GM18507 (cell line): Measurements from ENCODE around the gene LIMD2.

Experiments used
- DNase-seq: peaks from one replicate; pipeline ENCODE4 v3.0.0; 2011; ENCODE audit warnings: low read depth; ENCODE audit not compliant: insufficient read length; ENCODE audit errors: extremely low spot score
- FAIRE-seq: peaks from 2 replicates; lab custom pipeline; 2011; peaks lifted over from hg19 to GRCh38; lab: Jason Lieb, UNC

Gene LIMD2

DNA sequence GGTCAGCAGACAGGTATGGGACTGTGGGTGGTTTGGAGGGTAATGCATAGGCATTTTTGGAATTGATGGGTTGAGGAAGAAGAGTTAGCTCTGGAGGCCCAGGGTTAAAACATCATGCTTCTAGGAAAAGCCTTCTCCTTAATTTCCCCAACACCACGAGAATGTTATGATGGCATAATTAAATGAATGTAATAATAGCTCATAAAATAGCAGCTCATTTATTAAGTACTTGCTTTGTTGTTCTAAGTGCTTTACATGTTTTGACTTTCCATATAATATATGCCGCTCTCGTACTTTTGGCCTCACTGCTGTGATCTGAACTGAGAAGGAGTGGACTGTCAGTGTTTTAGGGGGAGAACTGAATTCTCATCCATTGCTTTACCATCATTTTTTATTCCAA lies 14.3 kb downstream of the LIMD2 start:
- no peak for FAIRE-seq

DNA sequence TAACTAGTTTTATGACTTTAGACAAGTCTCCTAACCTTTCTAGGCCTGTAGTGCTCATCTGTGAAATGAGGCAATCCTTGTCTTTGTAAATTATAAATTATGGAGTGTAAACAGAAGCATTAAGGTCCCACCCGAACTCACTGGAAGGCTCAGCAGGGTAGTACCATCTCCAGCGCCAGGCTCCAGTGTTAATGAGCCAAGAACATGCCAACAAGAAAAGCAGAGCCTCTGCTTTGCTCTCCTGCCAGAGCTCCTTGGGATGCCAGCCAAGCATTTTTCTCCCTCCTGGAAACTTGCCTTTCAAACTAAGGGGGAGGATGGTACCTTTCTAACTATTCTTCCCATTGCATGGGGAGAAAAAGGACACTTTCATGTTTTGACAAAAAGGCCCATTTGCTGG lies 14.9 kb downstream of the LIMD2 start:
- DNase-seq = no peak
- FAIRE-seq = no peak

More for the DNA sequence above, 14.3 kb downstream of the LIMD2 start:
- DNase-seq = no peak

DNA sequence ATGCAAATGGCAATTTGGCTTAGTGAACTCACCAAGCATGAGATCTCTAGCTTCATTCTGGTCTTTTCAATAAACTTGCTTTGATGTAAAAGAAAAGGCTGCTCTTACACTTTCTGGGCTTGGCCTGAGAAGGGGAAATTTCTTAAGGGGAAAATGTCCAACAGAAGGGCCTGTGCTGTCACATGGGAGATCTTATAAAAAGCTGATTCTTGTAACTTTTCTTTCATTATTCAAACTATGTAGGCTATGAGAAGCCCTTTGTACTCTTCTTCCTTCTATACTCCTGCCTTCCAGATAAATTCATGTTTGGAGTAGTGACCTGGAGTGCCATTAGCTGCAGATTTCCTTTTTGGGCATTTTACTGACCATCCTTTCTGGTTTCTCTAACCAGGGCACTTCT lies 16.9 kb downstream of the LIMD2 start:
- DNase-seq = no peak
- FAIRE-seq = no peak

DNA sequence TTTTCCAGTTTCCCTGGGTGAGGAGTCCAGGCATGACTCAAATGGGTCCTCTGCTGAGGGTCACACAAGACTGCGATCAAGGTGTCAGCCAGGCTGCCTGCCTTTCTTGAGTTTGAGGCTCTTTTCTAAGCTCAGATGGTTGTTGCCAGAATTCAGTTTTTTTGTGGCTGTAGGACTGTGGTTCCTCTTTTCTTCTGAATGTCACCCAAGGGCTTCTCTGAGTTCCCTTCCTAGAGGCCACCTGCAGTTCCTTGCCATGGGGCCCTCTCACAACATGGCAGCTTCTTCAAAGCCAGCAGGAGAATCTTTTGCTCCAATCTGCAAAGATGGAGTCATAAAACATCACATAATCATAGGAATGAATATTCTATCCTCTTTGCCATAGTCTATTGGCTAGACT lies 17.5 kb downstream of the LIMD2 start:
- DNase-seq (no peak), FAIRE-seq (no peak)

DNA sequence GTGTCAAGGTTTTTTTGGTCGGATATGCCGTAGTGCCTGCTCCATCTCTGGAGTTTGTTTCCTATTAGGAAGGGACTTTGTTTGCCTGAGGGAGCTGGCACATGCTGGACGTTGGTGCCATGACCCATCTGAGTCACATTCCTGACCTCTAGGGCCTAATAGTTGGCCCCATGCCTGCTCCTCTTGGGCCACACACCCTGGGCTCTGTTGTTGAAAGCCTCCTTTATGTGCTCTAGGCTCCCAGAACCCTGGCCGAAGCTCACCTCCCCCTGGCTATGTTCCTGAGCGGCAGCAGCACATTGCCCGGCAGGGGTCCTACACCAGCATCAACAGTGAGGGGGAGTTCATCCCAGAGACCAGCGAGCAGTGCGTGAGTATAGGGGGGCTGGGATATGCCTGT lies 18.4 kb downstream of the LIMD2 start:
- DNase-seq (no peak), FAIRE-seq (no peak)

DNA sequence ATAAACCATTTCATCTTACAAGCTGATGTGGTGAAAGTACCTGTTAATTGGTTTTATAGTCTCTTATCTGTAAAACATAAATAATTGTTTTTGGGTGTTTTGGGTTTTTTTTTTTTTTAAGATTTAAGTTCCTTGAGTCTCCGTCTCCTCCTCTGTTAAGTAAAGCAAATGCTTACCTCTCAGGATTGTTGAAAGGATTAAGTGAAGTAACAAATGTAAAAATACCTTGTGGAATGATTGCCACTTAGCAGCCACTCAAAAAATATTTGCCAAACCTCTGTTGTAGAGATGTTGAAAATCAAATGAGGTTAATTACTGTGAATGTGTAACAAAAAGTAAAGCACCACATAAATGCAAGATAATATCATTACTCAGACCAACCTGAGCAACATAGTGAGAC lies 19.2 kb downstream of the LIMD2 start:
- FAIRE-seq = no peak
- no peak for DNase-seq

DNA sequence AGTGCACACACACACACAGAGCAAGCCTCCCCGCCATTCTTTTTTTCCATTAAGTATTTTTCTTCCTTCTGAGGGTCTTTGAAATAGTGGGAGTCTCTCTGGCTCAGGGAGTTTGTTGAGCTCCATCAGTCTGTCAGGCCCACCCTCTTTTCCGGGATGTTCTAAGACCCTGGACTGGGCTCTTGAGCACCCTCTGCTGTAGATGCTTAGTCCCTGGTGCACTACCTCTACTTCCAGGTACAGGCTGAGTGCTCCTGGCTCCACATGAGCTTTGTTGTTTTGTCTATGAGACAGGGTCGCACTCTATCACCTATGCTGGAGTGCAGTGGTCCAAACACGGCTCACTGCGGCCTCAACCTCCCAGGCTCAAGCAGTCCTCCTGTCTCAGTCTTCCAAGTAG lies 20.7 kb downstream of the LIMD2 start:
- no peak for DNase-seq
- no peak for FAIRE-seq

DNA sequence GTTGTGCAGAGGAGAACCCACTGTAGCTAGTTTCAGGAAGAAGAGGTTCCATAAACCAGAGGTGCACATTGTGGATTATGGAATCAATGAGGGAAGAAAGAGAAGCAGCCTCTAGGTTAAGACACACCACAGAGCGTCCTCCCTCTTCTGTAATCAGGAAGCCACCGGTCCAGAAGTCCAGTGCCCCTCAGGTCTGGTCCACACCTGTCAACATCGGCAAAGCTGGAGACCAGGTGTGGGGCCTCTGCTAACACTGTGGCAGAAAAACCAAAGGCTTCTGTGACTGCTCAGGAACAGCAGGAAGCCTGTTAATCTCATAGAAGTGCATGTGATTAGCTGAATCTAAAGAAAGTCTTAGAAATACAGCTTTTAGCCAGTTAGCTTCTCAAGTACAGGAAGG lies 23.3 kb downstream of the LIMD2 start:
- FAIRE-seq (no peak), DNase-seq (no peak)

DNA sequence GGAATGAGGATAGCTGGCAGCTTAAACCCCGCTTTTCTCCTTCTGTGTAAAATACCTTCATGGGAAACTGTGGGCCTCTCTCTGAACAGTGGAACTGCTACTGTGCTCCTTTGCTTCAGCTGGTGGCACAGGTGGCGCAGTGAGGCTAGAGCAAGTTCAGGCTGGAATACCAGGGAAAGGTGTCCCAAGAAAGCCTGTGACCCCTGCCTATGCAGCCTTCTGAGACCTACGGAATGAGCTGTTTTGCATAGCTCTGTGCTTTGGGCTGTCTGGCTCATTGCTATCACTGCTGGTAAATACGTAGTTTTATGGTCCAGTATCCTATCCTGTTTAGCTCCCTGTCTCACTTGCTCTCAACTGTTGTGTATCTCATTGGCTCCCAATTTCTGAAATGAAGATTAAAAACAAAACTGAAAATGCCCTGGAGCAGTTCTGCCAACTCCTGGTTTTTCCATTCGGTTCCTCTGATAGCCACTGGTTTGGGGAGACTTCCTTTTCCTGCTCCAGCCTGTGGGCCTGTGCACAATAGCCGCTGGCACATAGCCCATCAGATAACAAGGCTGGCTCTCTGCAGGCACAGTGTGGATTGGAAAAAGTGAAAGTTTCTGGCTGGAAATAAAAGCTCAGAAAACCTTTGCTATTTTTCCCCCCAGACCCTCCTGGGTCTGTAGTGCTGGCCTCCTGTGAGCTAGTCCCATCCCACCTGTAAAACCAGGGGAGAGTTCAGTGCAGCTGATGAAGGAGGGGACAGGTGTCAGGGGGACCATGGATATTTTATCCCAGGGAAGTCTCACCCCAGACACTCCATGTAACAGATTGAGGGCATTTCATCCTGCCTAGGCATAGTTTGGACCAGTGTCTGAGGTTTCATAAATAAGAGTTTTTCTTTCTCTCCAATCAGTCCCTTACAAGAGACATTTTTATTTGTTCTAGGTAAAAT lies 24.0 kb downstream of the LIMD2 start:
- no peak for DNase-seq
- FAIRE-seq = no peak

DNA sequence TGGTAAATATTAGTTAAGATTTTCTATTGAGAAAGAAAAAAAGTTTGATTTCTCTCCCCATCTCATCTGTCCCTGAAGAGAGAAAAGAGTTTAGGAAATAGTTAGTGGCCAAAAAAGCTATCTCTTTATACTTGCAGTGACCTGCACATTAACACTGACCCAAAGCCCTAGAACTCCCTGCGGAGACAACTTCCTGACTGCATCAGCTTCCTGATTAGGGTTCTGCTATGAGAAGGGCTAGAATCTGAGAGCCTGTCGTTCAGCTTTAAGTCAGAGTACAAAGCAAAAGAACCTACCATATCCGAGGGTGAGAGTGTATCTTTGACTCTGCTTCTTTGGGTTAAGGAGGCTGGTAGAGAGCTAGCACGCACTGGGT lies 24.7 kb downstream of the LIMD2 start:
- FAIRE-seq (no peak), DNase-seq (no peak)

DNA sequence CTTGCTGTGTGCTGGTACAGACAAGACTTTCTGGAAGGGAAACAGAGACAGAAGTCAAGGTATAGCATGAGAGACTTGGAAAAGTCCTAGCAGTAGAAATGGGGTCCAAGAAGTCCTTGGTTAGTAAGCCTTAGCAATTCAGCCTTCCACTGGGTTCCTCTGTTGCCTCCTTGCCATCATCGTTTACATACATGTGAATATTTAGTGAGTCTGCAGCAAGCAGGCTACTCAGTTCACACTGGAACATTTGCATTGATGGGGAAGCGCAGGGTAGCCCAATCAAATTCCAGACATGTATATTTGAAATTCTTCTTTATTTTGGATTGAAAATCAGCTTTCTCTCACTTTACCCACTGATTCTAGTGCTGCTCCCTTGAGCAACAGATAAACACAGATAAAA lies 27.1 kb downstream of the LIMD2 start:
- DNase-seq (no peak), FAIRE-seq (no peak)

DNA sequence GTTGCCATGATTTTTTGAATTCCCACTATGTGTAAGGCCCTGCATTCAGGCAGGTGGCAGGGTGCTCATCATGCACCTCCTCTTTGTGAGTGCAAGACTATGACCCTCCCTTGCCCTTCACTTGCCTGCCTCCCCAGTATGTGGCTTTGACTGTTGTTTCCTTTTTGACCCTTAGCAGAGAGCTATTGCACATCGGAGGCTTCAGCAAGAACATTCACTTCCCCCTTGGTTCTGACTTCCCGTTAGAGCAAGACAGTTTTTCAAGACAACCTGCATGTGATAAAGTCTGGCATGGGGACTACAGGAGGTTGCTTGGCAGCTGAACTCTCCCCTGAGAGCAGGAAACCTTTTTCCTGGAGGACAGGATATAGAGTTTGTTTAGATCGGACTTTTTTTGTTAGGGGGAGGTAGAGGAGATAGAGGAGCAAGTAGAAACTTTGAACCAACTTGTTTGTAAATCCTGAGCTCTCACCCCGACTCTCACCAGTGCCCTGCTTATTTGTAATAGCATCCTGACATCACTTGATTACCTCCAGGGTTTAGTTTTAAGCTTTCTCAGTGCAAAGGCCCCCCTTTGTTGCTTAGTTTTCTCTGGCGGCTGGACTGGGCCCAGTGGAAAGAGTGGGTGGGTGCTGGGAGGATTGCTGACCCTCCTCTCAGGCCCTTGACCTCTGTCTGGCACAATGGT lies 34.3 kb downstream of the LIMD2 start:
- DNase-seq (no peak), FAIRE-seq (peak; percentile 44)

DNA sequence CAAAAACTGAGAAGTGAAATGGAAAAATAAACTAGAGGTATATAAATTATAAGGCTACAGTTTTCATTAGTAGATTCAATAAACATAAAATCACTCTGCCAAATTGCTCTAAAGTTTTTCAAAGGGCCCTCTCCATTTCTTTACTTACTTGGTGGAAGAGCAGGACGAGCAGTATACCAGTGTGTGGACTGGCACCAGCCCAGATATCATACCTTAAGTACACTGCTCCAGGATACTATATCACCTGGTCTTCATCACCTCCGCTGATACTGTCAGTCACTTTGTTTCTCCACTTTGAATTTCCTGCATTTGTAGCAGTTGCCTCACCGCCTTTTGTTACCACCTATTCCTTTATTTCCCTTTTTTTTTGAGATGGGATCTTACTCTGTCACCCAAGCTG lies 40.1 kb downstream of the LIMD2 start:
- no peak for FAIRE-seq

DNA sequence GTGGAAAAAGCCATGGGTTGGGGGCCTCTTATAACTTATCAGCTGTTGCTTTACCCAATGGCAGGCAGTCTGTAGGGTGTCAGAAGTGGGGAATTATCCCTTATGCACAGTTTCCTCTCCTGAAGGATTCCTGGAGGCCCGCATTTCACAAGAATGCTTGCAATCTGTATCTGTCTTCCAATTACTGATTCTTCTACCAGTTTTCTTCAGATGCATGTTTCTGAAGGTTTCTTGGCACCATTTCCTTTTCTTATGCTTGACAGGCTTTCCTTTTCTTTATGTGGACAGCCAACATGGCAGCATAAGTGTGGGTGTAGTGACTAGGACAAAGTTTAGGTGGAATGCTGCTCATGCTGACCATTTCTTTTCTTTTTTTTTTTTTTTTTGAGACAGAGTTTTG lies 41.6 kb downstream of the LIMD2 start:
- FAIRE-seq = no peak
- no peak for DNase-seq

More for the DNA sequence above, 40.1 kb downstream of the LIMD2 start:
- DNase-seq = no peak

DNA sequence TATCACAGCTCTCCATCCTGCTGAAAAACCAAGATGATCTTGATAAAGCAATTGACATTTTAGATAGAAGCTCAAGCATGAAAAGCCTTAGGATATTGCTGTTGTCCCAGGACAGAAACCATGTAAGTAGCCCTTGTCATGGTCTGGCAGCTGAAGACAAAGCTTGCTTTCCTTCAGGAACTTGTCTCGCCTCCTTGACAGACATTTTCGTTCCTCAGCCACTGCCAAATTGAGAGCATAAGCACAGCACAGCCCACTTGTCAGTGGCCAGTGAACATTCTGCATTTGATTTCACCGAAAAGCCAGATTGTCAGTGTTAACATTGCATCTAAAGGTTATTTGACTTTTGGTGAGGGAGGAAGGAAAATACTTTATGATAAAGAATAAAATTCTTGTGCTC lies 42.1 kb downstream of the LIMD2 start:
- FAIRE-seq = no peak

DNA sequence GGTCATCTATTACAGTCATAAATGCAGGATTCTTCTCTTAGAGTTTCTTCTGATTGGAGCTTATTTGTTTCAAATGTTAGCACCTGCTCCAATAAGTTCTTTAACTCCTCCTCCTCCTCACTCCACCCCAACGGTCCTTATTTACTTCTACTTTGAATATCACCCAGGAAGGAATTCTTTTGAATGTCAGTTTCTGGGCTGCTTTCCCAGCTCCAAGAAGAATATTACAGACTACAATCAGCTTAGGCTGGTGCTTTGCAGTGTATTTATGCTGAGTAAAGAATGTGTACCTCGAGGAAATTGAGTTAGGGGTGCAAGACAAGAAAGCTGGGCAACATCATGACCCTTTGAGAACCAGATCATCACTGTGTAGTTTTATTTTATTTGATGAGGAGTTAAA lies 46.9 kb downstream of the LIMD2 start:
- FAIRE-seq = no peak

More for the DNA sequence above, 42.1 kb downstream of the LIMD2 start:
- DNase-seq = no peak

DNA sequence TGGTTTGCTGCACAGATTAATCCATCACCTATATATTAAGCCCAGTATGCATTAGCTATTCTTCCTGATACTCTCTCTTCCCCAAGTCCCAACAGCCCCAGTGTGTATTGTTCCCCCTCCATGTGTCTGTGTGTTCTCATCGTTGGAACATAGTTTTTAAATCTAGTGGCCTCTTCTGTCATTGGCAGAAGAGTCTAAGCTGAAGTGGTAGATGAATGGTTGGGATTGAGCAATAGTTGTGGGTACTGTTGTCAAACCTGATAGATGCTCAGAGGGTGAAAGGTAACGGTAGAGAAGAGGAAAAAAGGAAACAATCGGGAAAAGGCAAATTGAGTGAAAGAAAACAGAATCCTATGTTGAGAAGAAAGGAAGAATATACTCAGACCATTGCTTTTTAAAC lies 47.8 kb downstream of the LIMD2 start:
- FAIRE-seq (no peak), DNase-seq (no peak)

More for the DNA sequence above, 46.9 kb downstream of the LIMD2 start:
- no peak for DNase-seq

DNA sequence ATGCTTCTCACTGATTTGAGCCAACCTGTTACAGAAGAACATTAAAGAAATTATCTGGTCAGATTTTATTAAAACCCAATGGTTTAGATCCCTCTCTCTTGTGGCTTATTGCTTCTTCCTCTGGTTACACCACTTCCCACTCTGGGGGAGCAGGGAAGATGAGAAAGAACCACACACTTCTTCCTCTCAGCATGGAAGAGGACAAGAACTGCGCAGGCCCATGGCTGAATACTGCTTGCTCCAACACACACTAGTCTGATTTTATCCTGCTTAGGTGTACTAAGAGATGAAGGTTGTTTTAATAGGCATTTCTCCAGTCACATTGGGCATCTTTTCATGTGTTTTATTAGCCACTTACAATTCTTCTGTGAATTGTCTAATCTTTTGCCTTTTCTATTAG lies 50.1 kb downstream of the LIMD2 start:
- no peak for DNase-seq
- FAIRE-seq = no peak

DNA sequence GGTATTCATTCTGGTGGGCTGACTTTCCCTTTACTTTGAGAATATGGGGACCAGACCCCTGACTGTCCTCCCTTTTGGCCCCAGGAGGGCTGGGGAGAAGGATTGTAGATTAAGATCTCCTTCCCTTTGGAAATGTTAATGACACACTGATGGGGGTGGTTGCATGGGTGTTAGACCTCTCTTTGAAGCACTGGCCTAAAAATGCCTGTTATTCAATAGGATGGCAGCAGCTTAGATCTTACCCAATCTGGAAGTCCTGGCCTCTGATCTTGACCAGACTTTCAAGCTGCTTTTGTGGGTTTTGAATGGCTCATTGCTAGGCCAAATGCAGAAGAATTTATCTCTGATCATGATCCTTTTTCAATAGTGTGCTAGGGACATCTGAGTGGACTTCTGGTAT lies 52.0 kb downstream of the LIMD2 start:
- DNase-seq = no peak
- FAIRE-seq = no peak

DNA sequence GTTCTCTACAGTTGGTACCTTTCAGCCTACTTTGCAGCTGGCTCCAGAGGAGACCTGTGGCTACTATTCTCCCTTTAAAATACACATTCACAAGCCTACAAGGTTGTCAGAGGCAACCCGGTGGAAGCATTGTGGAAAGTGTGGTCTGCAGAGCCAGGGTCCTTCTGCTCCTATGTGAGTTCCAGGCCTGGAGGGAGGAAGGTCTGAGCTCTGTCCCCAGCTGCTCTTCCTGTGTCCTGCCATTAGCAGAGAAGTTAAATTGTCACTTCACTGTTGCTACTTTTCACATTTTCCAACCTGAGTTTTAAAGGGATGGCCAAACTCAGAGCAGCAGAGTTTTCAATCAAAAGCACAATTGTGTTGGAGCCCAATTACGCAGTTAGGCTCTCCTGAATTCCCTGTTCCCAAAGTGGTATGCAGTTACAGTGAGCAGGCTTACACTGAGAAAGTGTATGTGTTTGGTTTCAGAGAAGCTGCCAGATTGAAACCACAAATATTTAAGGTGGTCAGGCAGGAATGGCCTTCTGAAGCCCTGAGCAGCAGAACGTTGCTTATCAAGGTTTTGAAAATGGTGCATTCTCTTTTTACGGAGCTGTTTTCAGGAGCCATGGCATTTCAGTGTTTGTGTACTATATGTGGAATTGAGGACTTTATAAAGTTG lies 52.7 kb downstream of the LIMD2 start:
- FAIRE-seq (no peak), DNase-seq (no peak)

DNA sequence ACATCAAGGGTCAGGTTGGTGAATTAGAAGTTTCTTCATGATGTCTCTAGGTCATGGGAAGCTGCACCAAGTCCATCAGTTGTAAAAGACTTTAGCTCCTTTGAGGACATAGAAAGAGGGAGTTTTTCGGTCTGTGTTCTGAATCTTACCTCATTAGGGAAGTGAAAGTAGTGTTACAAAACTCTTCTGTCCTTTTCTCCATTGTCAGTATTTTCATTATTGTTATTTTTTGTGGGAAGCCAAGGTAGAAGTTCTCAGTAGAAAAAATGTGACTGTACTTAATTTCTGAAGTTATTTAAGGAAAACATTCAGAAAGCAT lies 53.5 kb downstream of the LIMD2 start:
- DNase-seq (no peak), FAIRE-seq (peak; percentile 83)
